ENCODE measurements around the gene RGS17. TPM values are rescaled to one million over a fixed set of nuclear protein-coding genes. Genes with fewer than 3 reads are reported as not detected.

RGS17 gene
- total RNA-seq, 4 donors from 2014 or later: 0.06 to 0.83 (median 0.34) TPM

DNA sequence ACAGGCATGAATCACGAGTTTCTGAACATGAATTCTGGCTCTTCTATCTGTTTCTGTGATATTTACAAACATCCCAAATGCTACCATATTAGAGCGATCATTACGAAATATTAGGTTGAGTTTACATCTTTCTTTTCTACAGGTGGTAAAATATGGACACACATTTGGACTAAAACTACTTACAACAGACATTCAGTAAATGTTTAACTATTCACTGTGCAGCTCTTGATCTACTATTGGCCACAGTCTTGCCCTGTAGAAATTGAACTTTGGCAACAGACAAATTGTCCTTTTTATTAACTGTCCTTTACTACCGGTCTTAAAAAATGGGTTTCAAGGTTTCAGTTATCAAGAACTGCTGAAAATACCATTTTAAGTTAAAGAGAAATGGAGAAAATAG is 102.1 kb downstream of the RGS17 start:
- 86% methylated on average over 4 of the region's 4 CpGs for WGBS
- intact Hi-C loops (cut with DNase I): loop anchor here (10.0 kb wide), 1 partner anchor 54 kb away; no protein-coding TSS in a partner anchor
- Histone ChIP-seq H3K9me3 (no peaks in the 10 kb centered on the region), H3K27ac (replicated peaks in 1 of 4) (no peak overlapping the region), H3K36me3 (no peaks in the 10 kb centered on the region), H3K4me3 (no peak overlapping the region), H3K27me3 (no peaks in the 10 kb centered on the region), H3K4me1 (no peaks in the 10 kb centered on the region)
- TF ChIP-seq POLR2A (IDR thresholded peaks at IDR 0.05; ENCODE audit: low read depth): no peak
- TF ChIP-seq, protein P1, sequence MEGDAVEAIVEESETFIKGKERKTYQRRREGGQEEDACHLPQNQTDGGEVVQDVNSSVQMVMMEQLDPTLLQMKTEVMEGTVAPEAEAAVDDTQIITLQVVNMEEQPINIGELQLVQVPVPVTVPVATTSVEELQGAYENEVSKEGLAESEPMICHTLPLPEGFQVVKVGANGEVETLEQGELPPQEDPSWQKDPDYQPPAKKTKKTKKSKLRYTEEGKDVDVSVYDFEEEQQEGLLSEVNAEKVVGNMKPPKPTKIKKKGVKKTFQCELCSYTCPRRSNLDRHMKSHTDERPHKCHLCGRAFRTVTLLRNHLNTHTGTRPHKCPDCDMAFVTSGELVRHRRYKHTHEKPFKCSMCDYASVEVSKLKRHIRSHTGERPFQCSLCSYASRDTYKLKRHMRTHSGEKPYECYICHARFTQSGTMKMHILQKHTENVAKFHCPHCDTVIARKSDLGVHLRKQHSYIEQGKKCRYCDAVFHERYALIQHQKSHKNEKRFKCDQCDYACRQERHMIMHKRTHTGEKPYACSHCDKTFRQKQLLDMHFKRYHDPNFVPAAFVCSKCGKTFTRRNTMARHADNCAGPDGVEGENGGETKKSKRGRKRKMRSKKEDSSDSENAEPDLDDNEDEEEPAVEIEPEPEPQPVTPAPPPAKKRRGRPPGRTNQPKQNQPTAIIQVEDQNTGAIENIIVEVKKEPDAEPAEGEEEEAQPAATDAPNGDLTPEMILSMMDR (IDR thresholded peaks at IDR 0.05): no peak
- TF ChIP-seq POLR2AphosphoS5 (IDR thresholded peaks at IDR 0.05): no peak
- no peak for TF ChIP-seq EP300 (IDR thresholded peaks at IDR 0.05)
- DNase-seq (ENCODE audit: extremely low spot score): no peak

GRCh38 chr6:153028286-153028685 is 102.8 kb downstream of the RGS17 start:
- intact Hi-C loops (cut with DNase I): loop anchor here (10.0 kb wide), 1 partner anchor 53 kb away; no protein-coding TSS in a partner anchor
- no peak overlapping the region for H3K27ac ChIP-seq (replicated peaks in 1 of 4)
- TF ChIP-seq POLR2AphosphoS5 (IDR thresholded peaks at IDR 0.05): no peak
- TF ChIP-seq, protein P1 (IDR thresholded peaks at IDR 0.05): no peak
- TF ChIP-seq POLR2A (IDR thresholded peaks at IDR 0.05; ENCODE audit: low read depth): no peak
- no peak for TF ChIP-seq EP300 (IDR thresholded peaks at IDR 0.05)
- no peaks in the 10 kb centered on the region for H3K36me3 ChIP-seq
- no peaks in the 10 kb centered on the region for H3K4me1 ChIP-seq
- 95% methylated on average over 2 of the region's 2 CpGs for WGBS
- no peaks in the 10 kb centered on the region for H3K27me3 ChIP-seq
- DNase-seq (ENCODE audit: extremely low spot score): no peak
- no peak overlapping the region for H3K4me3 ChIP-seq
- H3K9me3 ChIP-seq: no peaks in the 10 kb centered on the region

DNA sequence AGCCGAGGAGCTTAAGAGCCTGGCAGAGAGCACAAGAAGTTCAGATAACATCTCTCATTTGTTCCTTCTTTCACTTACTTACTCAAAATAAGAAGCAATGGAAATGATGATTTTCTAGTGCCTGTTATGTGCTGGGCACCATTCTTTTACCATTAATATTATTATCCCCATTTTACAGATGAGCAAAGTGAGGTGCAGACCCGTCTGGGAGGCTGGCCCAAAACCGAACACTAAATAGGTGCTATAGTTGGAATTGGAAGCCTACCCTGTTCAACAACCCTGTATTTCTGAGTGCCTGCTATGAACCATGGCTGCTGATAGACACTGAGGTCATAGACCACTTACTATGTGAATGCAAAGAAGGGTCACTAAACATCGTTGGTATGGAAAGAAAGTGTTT is 103.6 kb downstream of the RGS17 start:
- no peak for DNase-seq (ENCODE audit: extremely low spot score)
- 83% methylated on average over 4 of the region's 4 CpGs for WGBS
- intact Hi-C loops (cut with DNase I): loop anchor here (10.0 kb wide), 1 partner anchor 53 kb away; no protein-coding TSS in a partner anchor

GRCh38 chr6:153024709-153025017 is 106.4 kb downstream of the RGS17 start:
- Histone ChIP-seq H3K27me3 (no peaks in the 10 kb centered on the region), H3K27ac (replicated peaks in 1 of 4) (no peak overlapping the region), H3K4me1 (no peaks in the 10 kb centered on the region), H3K4me3 (no peak overlapping the region), H3K36me3 (no peaks in the 10 kb centered on the region), H3K9me3 (no peaks in the 10 kb centered on the region)
- WGBS: 19% methylated on average over 1 of the region's 1 CpG
- intact Hi-C loops (cut with DNase I): loop anchor here (5.0 to 10.0 kb wide), 2 partner anchors 50 to 162 kb away; no protein-coding TSS in a partner anchor
- DNase-seq (ENCODE audit: extremely low spot score): no peak
- TF ChIP-seq POLR2AphosphoS5 (IDR thresholded peaks at IDR 0.05) (no peak), EP300 (IDR thresholded peaks at IDR 0.05) (no peak), POLR2A (IDR thresholded peaks at IDR 0.05; ENCODE audit: low read depth) (no peak)
- TF ChIP-seq, protein P1 (IDR thresholded peaks at IDR 0.05): no peak

More for the DNA sequence above, 103.6 kb downstream of the RGS17 start:
- Histone ChIP-seq H3K9me3 (no peaks in the 10 kb centered on the region), H3K36me3 (no peaks in the 10 kb centered on the region), H3K4me3 (no peak overlapping the region), H3K27ac (replicated peaks in 1 of 4) (no peak overlapping the region), H3K27me3 (no peaks in the 10 kb centered on the region), H3K4me1 (no peaks in the 10 kb centered on the region)
- TF ChIP-seq POLR2A (IDR thresholded peaks at IDR 0.05; ENCODE audit: low read depth) (no peak), POLR2AphosphoS5 (IDR thresholded peaks at IDR 0.05) (no peak), EP300 (IDR thresholded peaks at IDR 0.05) (no peak)
- TF ChIP-seq, protein P1 (IDR thresholded peaks at IDR 0.05): no peak

Measured in esophagus muscularis mucosa (tissue), 4 donors.